K562 (cell line): ENCODE measurements around the gene ZNF652. TPM values are rescaled to one million over a fixed set of nuclear protein-coding genes. Genes with fewer than 3 reads are reported as not detected.

Experiments used
- ATAC-seq: fragments of 200-7000 bp; cut with Tn5 transposase; 3 replicates; pipeline ENCODE4 v1.9.1; 2020; ENCODE audit warnings: moderate library complexity
- BruUV-seq: library from RNA; stranded (reverse); fragments of 400-500 nt; replicated peaks from 2 replicates; lab custom pipeline; 2021; lab: Mats Ljungman, UMichigan
- CTCF ChIA-PET: fragments of 300-600 bp; formaldehyde crosslinking; extraction: SDS; loops from one replicate; lab custom pipeline; 2021; ENCODE audit warnings: low intra/inter-chr PET ratio; lab: Yijun Ruan, JAX
- POLR2A ChIA-PET: fragments of 300-600, 350-650 bp; sonication (Branson Sonifier 250); formaldehyde crosslinking; extraction: SDS; loops from one replicate; lab custom pipeline; 2021; ENCODE audit warnings: antibody characterized with exemption, inconsistent platforms; lab: Yijun Ruan, JAX
- DNase-seq, 4 experiments: peaks; one replicate each; pipeline versions ENCODE4 v3.0.0 to v3.0.0-alpha.2; 2011 to 2018; ENCODE audit warnings: low spot score in 3 of 4, mixed read lengths in 3 of 4; ENCODE audit errors: extremely low read depth in 1 of 4
- FAIRE-seq: peaks from 2 replicates; lab custom pipeline; 2011; peaks lifted over from hg19 to GRCh38; lab: Jason Lieb, UNC
- H2AFZ ChIP-seq: 2 replicates; pipeline ENCODE4 v1.6.0; 2011; ENCODE audit warnings: low read depth, low read length, control low read depth, inconsistent platforms
- H3K27ac ChIP-seq: fragments of 200-600 bp; 3 replicates; pipeline ENCODE4 v1.8.0; 2011; ENCODE audit warnings: low read depth, mild to moderate bottlenecking, control low read depth, inconsistent platforms, low read length, moderate library complexity, mixed read lengths; ENCODE audit errors: extremely low read depth
- H3K27me3 ChIP-seq, 2 experiments: fragments of 300-600 bp in 1 of 2; 2 replicates in 1 of 2; 3 replicates in 1 of 2; pipeline versions ENCODE4 v1.6.0 to v1.8.0; 2011; ENCODE audit warnings: inconsistent platforms in 2 of 2, low read length in 2 of 2, mild to moderate bottlenecking in 1 of 2, mixed read lengths in 1 of 2, moderate library complexity in 1 of 2; ENCODE audit not compliant: control insufficient read depth in 2 of 2, insufficient read depth in 2 of 2
- H3K36me3 ChIP-seq: fragments of 300-600 bp; 3 replicates; pipeline ENCODE4 v1.8.0; 2011; ENCODE audit warnings: mild to moderate bottlenecking, low read length, inconsistent platforms; ENCODE audit not compliant: control insufficient read depth, insufficient read depth
- H3K4me1 ChIP-seq, 2 experiments: fragments of 200-600 bp in 1 of 2; replicated peaks in 1 of 2; 2 replicates in 1 of 2; 3 replicates in 1 of 2; pipeline versions ENCODE4 v1.5.1 to v1.8.0; 2011; ENCODE audit warnings: inconsistent platforms in 2 of 2, low read length in 2 of 2, mild to moderate bottlenecking in 1 of 2, mixed read lengths in 1 of 2, moderate library complexity in 1 of 2; ENCODE audit not compliant: control insufficient read depth in 2 of 2, insufficient read depth in 2 of 2
- H3K4me2 ChIP-seq: 2 replicates; pipeline ENCODE4 v1.6.1; 2011; ENCODE audit warnings: low read length, control low read depth, inconsistent platforms, mixed read lengths; ENCODE audit not compliant: insufficient read depth
- H3K4me3 ChIP-seq: fragments of 200-600 bp; sonication (generic), shearing (Covaris generic); 2 replicates; pipeline ENCODE4 v1.5.1; 2016; ENCODE audit warnings: control low read depth, inconsistent platforms
- H3K79me2 ChIP-seq: fragments of 200-600 bp; 3 replicates; pipeline ENCODE4 v1.8.0; 2011; ENCODE audit warnings: low read length, inconsistent platforms; ENCODE audit not compliant: control insufficient read depth, insufficient read depth
- H3K9ac ChIP-seq, 2 experiments: 2 replicates each; pipeline versions ENCODE4 v1.6.0 to v1.6.1; 2011; ENCODE audit warnings: low read depth in 2 of 2, low read length in 2 of 2, control low read depth in 1 of 2, inconsistent platforms in 1 of 2, mild to moderate bottlenecking in 1 of 2, mixed read lengths in 1 of 2; ENCODE audit not compliant: insufficient read depth in 1 of 2
- H3K9me1 ChIP-seq: one replicate; pipeline ENCODE4 v1.6.0; 2011; ENCODE audit warnings: inconsistent platforms, mild to moderate bottlenecking, low read length, moderate library complexity; ENCODE audit not compliant: control insufficient read depth, insufficient read depth
- H3K9me3 ChIP-seq: replicated peaks from 2 replicates; pipeline ENCODE4 v1.5.1; 2011; ENCODE audit warnings: low read depth, low read length, inconsistent platforms; ENCODE audit not compliant: control insufficient read depth, insufficient read depth
- H4K20me1 ChIP-seq: replicated peaks from 2 replicates; pipeline ENCODE4 v1.6.1; 2011; ENCODE audit warnings: low read length, inconsistent platforms, mixed read lengths; ENCODE audit not compliant: control insufficient read depth, insufficient read depth
- CBX2 ChIP-seq: fragments of 200-600 bp; sonication (generic); IDR thresholded peaks from one replicate; pipeline ENCODE4 v1.6.1; 2012; ENCODE audit warnings: mild to moderate bottlenecking, low read length, inconsistent platforms; ENCODE audit not compliant: insufficient read depth, poor library complexity, severe bottlenecking
- CREM ChIP-seq: IDR thresholded peaks from 2 replicates; pipeline ENCODE4 v1.6.1; 2014; ENCODE audit warnings: antibody characterized with exemption, low read depth
- CSDE1 ChIP-seq, 2 experiments: fragments of 450-650 bp; IDR thresholded peaks; 2 replicates each; pipeline ENCODE4 v1.6.1; 2016; ENCODE audit warnings: mild to moderate bottlenecking in 1 of 2
- LEF1 ChIP-seq: fragments of 450-650 bp; IDR thresholded peaks from 2 replicates; pipeline ENCODE4 v1.6.1; 2016; ENCODE audit warnings: mild to moderate bottlenecking
- NFYB ChIP-seq: IDR thresholded peaks from 2 replicates; pipeline ENCODE4 v1.6.1; 2011; ENCODE audit warnings: mild to moderate bottlenecking, moderate library complexity; ENCODE audit not compliant: insufficient read length; ENCODE audit errors: extremely low read depth
- NR2F6 ChIP-seq: fragments of 450-650 bp; formaldehyde crosslinking; IDR thresholded peaks from 2 replicates; pipeline ENCODE4 v1.4.0; 2020; ENCODE audit warnings: mild to moderate bottlenecking
- RERE ChIP-seq: sonication (generic); formaldehyde crosslinking; IDR thresholded peaks from 2 replicates; pipeline ENCODE4 v1.8.0; 2023; ENCODE audit warnings: missing genetic modification reagents, mild to moderate bottlenecking, borderline replicate concordance
- TARDBP ChIP-seq: fragments of 450-650 bp; IDR thresholded peaks from 2 replicates; pipeline ENCODE4 v1.6.1; 2016
- ZNF76 ChIP-seq: fragments of 250-450 bp; sonication (Bioruptor Pico); IDR thresholded peaks from 2 replicates; pipeline ENCODE4 v1.4.0; 2020; ENCODE audit warnings: mild to moderate bottlenecking, moderate library complexity, borderline replicate concordance
- WGBS: fragments of 100-300 bp; shearing (Covaris generic); methylation state at CpG from one replicate; pipeline ENCODE4 v1.1.6; 2016; ENCODE audit warnings: low coverage, mixed read lengths; ENCODE audit not compliant: insufficient coverage; ENCODE audit errors: missing lambda C conversion rate; 5-methylcytosine and 5-hydroxymethylcytosine counted together
- in situ Hi-C: fragments of 300-500 bp; cut with MboI; formaldehyde crosslinking; loops from 4 replicates; pipeline ENCODE4 v1.15.0; 2018; ENCODE audit warnings: inconsistent platforms, mixed read lengths
- intact Hi-C: fragments of 100-400 bp; cut with micrococcal nuclease; formaldehyde crosslinking; loops from 2 replicates; pipeline ENCODE4 v1.14.2; 2022
- polyA plus RNA-seq, 8 experiments: library from polyadenylated mRNA; depleted of rRNA in 4 of 8; stranded (reverse) in 5 of 8; unstranded in 3 of 8; fragments of >200 nt; fragmentation: Nextera tagmentation in 2 of 8; fragmentation: Illumina TruSeq in 1 of 8; extraction: Ambion mirVana in 2 of 8; extraction: Trizol in 1 of 8; gene quantifications; 2 replicates each; pipeline versions ENCODE4 v1.2.1 to v1.2.3, GENCODE V29; 2011 to 2014; ENCODE audit warnings: inconsistent platforms in 1 of 8, missing spikeins in 1 of 8
- total RNA-seq, 7 experiments: library from RNA; depleted of rRNA in 6 of 7; stranded (reverse); fragments of >200 nt in 6 of 7; fragmentation: Illumina TruSeq in 2 of 7; extraction: Trizol in 2 of 7; gene quantifications; 2 replicates each; pipeline versions ENCODE4 v1.2.1 to v1.2.3, GENCODE V29; 2011 to 2021; ENCODE audit warnings: low replicate concordance in 1 of 7
- TF ChIP-seq, protein P1 (sequence below): fragments of 450-650 bp; formaldehyde crosslinking; IDR thresholded peaks from 2 replicates; pipeline ENCODE4 v1.4.0; 2020; ENCODE audit warnings: mild to moderate bottlenecking, moderate library complexity

ZNF652 gene
- total and polyA plus RNA-seq, 9 of the 15 experiments (the other 6 are each of a cell fraction or from before 2014, with no cell fraction given): 5.1 to 15.5 (median 7.8) TPM

- H3K4me2 ChIP-seq: no peak overlapping the region
- ChIA-PET POLR2A (interaction anchor here (0.6 kb wide), 1 partner anchor 151 kb away, joined by 3 read pairs; no protein-coding TSS in a partner anchor), CTCF (no interaction called here)
- in situ Hi-C loops: no loop called here
- H2AFZ ChIP-seq: no peak overlapping the region
- no peaks in the 10 kb centered on the region for H3K9me3 ChIP-seq
- H3K9ac ChIP-seq: no peak overlapping the region
- no peak for ATAC-seq
- H3K36me3 ChIP-seq: no peaks in the 10 kb centered on the region
- H3K4me1 ChIP-seq: peaks cover 0 to 3% of the 10 kb centered on the region in 2 experiments; a peak in 2 of 5 replicates
- intact Hi-C loops: no loop called here
- H3K79me2 ChIP-seq: no peaks in the 10 kb centered on the region
- WGBS: 31% methylated on average over 6 of the region's 6 CpGs
- no peaks in the 10 kb centered on the region for H3K9me1 ChIP-seq
- no peaks in the 10 kb centered on the region for H4K20me1 ChIP-seq
- FAIRE-seq: no peak
- TF ChIP-seq LEF1: no peak
- TF ChIP-seq CBX2: no peak
- no peak for TF ChIP-seq TARDBP
- no TSS peak for BruUV-seq
- DNase-seq: no peak
- no peaks in the 10 kb centered on the region for H3K27me3 ChIP-seq
- no peak overlapping the region for H3K27ac ChIP-seq
- H3K4me3 ChIP-seq: no peak overlapping the region
These were observed 11.1 kb upstream of the ZNF652 start for GRCh38 chr17:49373115-49373514.

DNA sequence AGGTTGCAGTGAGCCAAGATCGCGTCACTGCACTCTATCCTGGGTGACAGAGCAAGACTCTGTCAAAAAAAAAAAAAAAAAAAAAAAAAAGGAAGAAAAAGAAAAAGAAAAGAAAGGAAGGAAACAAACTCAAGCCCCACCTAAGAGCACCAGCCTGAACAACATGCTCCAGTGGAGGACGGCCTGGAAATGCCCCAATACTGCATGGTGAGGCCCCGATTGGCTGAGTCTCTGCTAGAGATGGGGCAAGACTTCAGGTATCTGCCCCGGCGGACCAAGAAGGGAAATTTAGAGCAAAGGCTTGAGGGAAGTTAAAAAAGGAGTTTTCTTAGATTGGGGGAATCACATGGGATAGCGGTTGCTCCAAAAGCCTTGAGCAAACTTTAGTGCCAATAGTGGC lies 10.4 kb upstream of the ZNF652 start:
- Histone ChIP-seq H3K27me3 (no peaks in the 10 kb centered on the region), H4K20me1 (no peaks in the 10 kb centered on the region), H3K9me3 (no peaks in the 10 kb centered on the region), H3K79me2 (no peaks in the 10 kb centered on the region), H3K9ac (no peak overlapping the region), H3K4me3 (no peak overlapping the region), H3K4me2 (no peak overlapping the region), H3K4me1 (peaks cover 0 to 3% of the 10 kb centered on the region in 2 experiments; a peak in 2 of 5 replicates), H3K9me1 (no peaks in the 10 kb centered on the region), H3K36me3 (no peaks in the 10 kb centered on the region), H3K27ac (no peak overlapping the region), H2AFZ (no peak overlapping the region)
- ATAC-seq (no peak), DNase-seq (no peak), FAIRE-seq (no peak)
- WGBS: 32% methylated on average over 5 of the region's 7 CpGs
- ChIA-PET POLR2A (interaction anchor here (2.3 kb wide), 1 partner anchor 11 kb away, joined by 7 read pairs; the partner anchor contains the start of gene ZNF652), CTCF (no interaction called here)
- intact Hi-C loops: no loop called here
- in situ Hi-C loops: no loop called here
- BruUV-seq: no TSS peak
- no peak for TF ChIP-seq NR2F6 (CRISPR knock-in tag)
- TF ChIP-seq, protein P1, sequence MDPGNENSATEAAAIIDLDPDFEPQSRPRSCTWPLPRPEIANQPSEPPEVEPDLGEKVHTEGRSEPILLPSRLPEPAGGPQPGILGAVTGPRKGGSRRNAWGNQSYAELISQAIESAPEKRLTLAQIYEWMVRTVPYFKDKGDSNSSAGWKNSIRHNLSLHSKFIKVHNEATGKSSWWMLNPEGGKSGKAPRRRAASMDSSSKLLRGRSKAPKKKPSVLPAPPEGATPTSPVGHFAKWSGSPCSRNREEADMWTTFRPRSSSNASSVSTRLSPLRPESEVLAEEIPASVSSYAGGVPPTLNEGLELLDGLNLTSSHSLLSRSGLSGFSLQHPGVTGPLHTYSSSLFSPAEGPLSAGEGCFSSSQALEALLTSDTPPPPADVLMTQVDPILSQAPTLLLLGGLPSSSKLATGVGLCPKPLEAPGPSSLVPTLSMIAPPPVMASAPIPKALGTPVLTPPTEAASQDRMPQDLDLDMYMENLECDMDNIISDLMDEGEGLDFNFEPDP (CRISPR knock-in tag): no peak
- TF ChIP-seq ZNF76 (CRISPR knock-in tag): no peak
- no peak for TF ChIP-seq CREM
- no peak for TF ChIP-seq RERE (CRISPR knock-in tag)
- TF ChIP-seq CSDE1 (IDR thresholded peaks at IDR 0.05): no peak
- TF ChIP-seq NFYB: no peak
